Amniotic stem cell (primary cell): ENCODE data around the gene SFT2D3.
A peak's percentile ranks its signal among the peaks of the same experiment; 100 is the strongest.

Experiments
- DNase-seq: peaks from one replicate; lab custom pipeline; 2025; lab: John Stamatoyannopoulos, UW

The SFT2D3 gene

DNA sequence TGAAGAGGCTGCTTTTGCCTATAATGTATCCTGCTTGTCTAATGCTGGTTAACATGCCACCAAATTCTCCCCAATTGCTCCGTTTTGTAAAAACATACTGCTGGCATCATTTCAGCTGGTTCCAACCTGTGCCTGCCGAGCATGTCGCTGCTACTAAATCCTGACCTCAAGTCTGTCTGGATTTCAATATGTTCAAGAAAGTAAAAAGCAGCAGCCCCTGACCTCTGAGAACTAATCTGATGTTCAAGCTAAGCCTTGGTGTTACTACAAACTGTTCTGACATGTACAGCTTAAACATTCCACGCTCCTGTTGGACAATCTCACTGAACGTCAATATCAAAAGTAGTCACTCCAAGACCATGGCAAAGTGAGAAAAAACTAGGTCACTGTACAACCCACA is 46.3 kb downstream of the SFT2D3 start:
- DNase-seq, result no peak

DNA sequence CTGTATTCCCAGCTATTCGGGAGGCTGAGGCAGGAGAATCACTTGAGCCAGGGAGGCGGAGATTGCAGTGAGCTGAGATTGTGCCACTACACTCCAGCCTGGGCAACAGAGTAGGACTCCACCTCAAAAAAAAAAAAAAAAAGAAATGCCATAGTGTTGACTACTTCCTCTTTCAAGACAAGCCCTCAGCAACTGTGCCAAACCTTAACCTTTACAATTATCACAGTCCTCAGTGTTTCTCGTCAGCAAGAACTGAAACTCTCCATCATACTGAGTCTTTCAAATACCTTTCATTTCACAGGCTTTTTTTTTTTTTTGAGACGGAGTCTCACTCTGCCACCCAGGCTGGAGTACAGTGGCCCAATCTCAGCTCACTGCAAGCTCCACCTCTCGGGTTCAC is 48.2 kb downstream of the SFT2D3 start:
- DNase-seq, result peak; percentile 30

DNA sequence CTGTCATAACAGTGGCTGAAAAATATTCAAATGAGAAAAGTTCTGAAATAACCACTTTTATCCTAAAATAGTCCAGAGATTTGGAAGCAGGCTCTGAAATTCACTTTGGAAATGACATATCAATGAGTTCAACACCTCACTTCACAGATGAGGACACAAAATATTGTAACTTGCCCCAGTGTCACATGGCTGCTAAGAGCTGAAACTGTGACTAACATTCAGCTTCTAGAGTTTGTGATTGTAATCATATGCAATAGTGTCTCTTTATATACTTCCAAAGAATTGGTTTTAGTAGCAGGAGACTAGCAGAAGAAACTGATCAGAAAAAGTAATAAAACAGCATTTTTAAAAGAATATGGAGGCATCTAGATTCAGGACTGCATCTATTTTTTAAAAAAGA is 52.1 kb downstream of the SFT2D3 start:
- no peak for DNase-seq

- DNase-seq, result no peak
Measured at GRCh38 chr2:127754186-127754585, 52.9 kb downstream of the SFT2D3 start.
